ENCODE measurements around the gene TMEM53.
A peak's percentile ranks its signal among the peaks of the same experiment; 100 is the strongest.

The TMEM53 gene

GRCh38 chr1:44636083-44636687 lies 38.1 kb downstream of the TMEM53 start:
- H2BK120ac ChIP-seq (ENCODE audit: low read depth, low read length), result no peak overlapping the region
- H3K18ac ChIP-seq (ENCODE audit: low read length), result no peak overlapping the region
- no peak overlapping the region for H3K9ac ChIP-seq (ENCODE audit: low read length)
- no peak overlapping the region for H2BK5ac ChIP-seq (ENCODE audit: low read length)
- H3K79me2 ChIP-seq (ENCODE audit: control insufficient read depth, insufficient read depth, low read length), result peaks cover 9% of the 10 kb centered on the region
- no peak overlapping the region for H3K4me3 ChIP-seq (ENCODE audit: low read length)
- H3K23ac ChIP-seq (ENCODE audit: low read length), result no peak overlapping the region
- H2BK15ac ChIP-seq (replicated peaks; ENCODE audit: low read depth), result no peak overlapping the region
- H4K5ac ChIP-seq (ENCODE audit: low read length), result no peak overlapping the region
- DNase-seq, result no peak
- no peak overlapping the region for H4K8ac ChIP-seq (ENCODE audit: low read depth, low read length)
- H3K27me3 ChIP-seq (ENCODE audit: insufficient read depth, low read length, poor library complexity), result no peaks in the 10 kb centered on the region
- no peak overlapping the region for H2AK5ac ChIP-seq (ENCODE audit: low read length)
- H3K4ac ChIP-seq (ENCODE audit: low read depth, low read length), result no peak overlapping the region
- no peak overlapping the region for H3K27ac ChIP-seq (ENCODE audit: low read depth, low read length)
- H3K4me2 ChIP-seq (ENCODE audit: low read length), result no peak overlapping the region
- H3K79me1 ChIP-seq (ENCODE audit: low read length), result peaks cover 23% of the 10 kb centered on the region
- H3K4me1 ChIP-seq (ENCODE audit: control insufficient read depth, low read depth, low read length), result peaks cover 7% of the 10 kb centered on the region
- H3K56ac ChIP-seq (ENCODE audit: low read length), result no peak overlapping the region
- WGBS (ENCODE audit: extremely low coverage, insufficient coverage, low lambda C conversion rate), result no CpG with 5 or more reads among the region's 14 CpGs
- peaks cover 20% of the 10 kb centered on the region for H3K36me3 ChIP-seq (ENCODE audit: control insufficient read depth, insufficient read depth, low read length)

GRCh38 chr1:44635439-44635838 lies 38.8 kb downstream of the TMEM53 start:
- no CpG with 5 or more reads among the region's 9 CpGs for WGBS (ENCODE audit: extremely low coverage, insufficient coverage, low lambda C conversion rate)
- Histone ChIP-seq H2BK5ac (ENCODE audit: low read length) (no peak overlapping the region), H2AK5ac (ENCODE audit: low read length) (no peak overlapping the region), H2BK15ac (replicated peaks; ENCODE audit: low read depth) (no peak overlapping the region), H3K27ac (ENCODE audit: low read depth, low read length) (no peak overlapping the region), H3K79me2 (ENCODE audit: control insufficient read depth, insufficient read depth, low read length) (peaks cover 9% of the 10 kb centered on the region), H3K18ac (ENCODE audit: low read length) (no peak overlapping the region), H3K9ac (ENCODE audit: low read length) (no peak overlapping the region), H3K4me2 (ENCODE audit: low read length) (no peak overlapping the region), H3K23ac (ENCODE audit: low read length) (no peak overlapping the region), H4K8ac (ENCODE audit: low read depth, low read length) (no peak overlapping the region), H4K5ac (ENCODE audit: low read length) (no peak overlapping the region), H3K27me3 (ENCODE audit: insufficient read depth, low read length, poor library complexity) (no peaks in the 10 kb centered on the region), H3K36me3 (ENCODE audit: control insufficient read depth, insufficient read depth, low read length) (peaks cover 17% of the 10 kb centered on the region), H3K4me1 (ENCODE audit: control insufficient read depth, low read depth, low read length) (peaks cover 8% of the 10 kb centered on the region), H3K56ac (ENCODE audit: low read length) (no peak overlapping the region), H2BK120ac (ENCODE audit: low read depth, low read length) (no peak overlapping the region), H3K4ac (ENCODE audit: low read depth, low read length) (no peak overlapping the region), H3K4me3 (ENCODE audit: low read length) (no peak overlapping the region), H3K79me1 (ENCODE audit: low read length) (peaks cover 23% of the 10 kb centered on the region)
- no peak for DNase-seq

DNA sequence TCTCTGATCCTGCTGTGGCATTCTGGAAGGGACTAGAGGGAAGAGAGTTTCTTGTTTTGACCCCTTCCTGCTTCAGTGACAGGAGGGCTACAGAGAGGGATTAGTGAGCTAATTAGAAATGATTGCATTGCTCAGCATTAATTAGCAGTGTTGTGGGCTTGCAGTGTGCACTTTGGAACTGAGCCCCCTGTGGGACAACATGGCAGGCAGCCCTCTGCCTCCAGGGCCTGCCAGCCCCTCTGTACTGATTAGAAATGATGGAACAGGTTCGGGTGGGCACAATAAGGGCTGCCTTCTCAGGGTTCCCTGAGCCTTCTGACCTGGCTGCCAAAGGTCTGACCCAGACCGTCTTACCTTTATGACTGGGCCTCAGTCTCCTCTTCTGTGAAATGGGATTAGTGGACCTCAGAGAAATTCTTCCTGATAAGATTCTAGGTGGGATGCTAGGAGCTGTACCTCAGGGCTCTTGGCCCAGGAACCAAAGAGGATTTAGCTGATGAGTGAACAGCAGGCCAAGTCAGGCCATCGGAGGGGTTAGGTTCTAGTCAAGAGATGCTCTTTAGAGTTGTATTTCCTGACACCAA lies 39.6 kb downstream of the TMEM53 start:
- no peaks in the 10 kb centered on the region for H3K27me3 ChIP-seq (ENCODE audit: insufficient read depth, low read length, poor library complexity)
- H2BK15ac ChIP-seq (replicated peaks; ENCODE audit: low read depth), result no peak overlapping the region
- H3K4me1 ChIP-seq (ENCODE audit: control insufficient read depth, low read depth, low read length), result peaks cover 8% of the 10 kb centered on the region
- H2BK120ac ChIP-seq (ENCODE audit: low read depth, low read length), result no peak overlapping the region
- H4K8ac ChIP-seq (ENCODE audit: low read depth, low read length), result no peak overlapping the region
- H3K18ac ChIP-seq (ENCODE audit: low read length), result no peak overlapping the region
- no peak overlapping the region for H3K27ac ChIP-seq (ENCODE audit: low read depth, low read length)
- H2AK5ac ChIP-seq (ENCODE audit: low read length), result no peak overlapping the region
- no peak overlapping the region for H4K5ac ChIP-seq (ENCODE audit: low read length)
- H3K56ac ChIP-seq (ENCODE audit: low read length), result no peak overlapping the region
- peaks cover 17% of the 10 kb centered on the region for H3K36me3 ChIP-seq (ENCODE audit: control insufficient read depth, insufficient read depth, low read length)
- H3K79me1 ChIP-seq (ENCODE audit: low read length), result peaks cover 23% of the 10 kb centered on the region
- H3K79me2 ChIP-seq (ENCODE audit: control insufficient read depth, insufficient read depth, low read length), result peaks cover 9% of the 10 kb centered on the region
- no peak overlapping the region for H3K4me2 ChIP-seq (ENCODE audit: low read length)
- DNase-seq, result no peak
- H3K4ac ChIP-seq (ENCODE audit: low read depth, low read length), result no peak overlapping the region
- no peak overlapping the region for H3K23ac ChIP-seq (ENCODE audit: low read length)
- H3K4me3 ChIP-seq (ENCODE audit: low read length), result no peak overlapping the region
- no peak overlapping the region for H3K9ac ChIP-seq (ENCODE audit: low read length)
- no peak overlapping the region for H2BK5ac ChIP-seq (ENCODE audit: low read length)
- WGBS (ENCODE audit: extremely low coverage, insufficient coverage, low lambda C conversion rate), result no CpG with 5 or more reads among the region's 3 CpGs

- peak overlapping the region; percentile 67 for H3K27ac ChIP-seq (ENCODE audit: low read depth, low read length)
- no peak overlapping the region for H3K4ac ChIP-seq (ENCODE audit: low read depth, low read length)
- H3K4me1 ChIP-seq (ENCODE audit: control insufficient read depth, low read depth, low read length), result peaks cover 8% of the 10 kb centered on the region
- no peak overlapping the region for H2AK5ac ChIP-seq (ENCODE audit: low read length)
- H3K36me3 ChIP-seq (ENCODE audit: control insufficient read depth, insufficient read depth, low read length), result peaks cover 13% of the 10 kb centered on the region
- no peak overlapping the region for H4K5ac ChIP-seq (ENCODE audit: low read length)
- H3K4me2 ChIP-seq (ENCODE audit: low read length), result peak overlapping the region; percentile 63
- H2BK15ac ChIP-seq (replicated peaks; ENCODE audit: low read depth), result no peak overlapping the region
- H2BK5ac ChIP-seq (ENCODE audit: low read length), result no peak overlapping the region
- H3K4me3 ChIP-seq (ENCODE audit: low read length), result peak overlapping the region; percentile 43
- H3K79me2 ChIP-seq (ENCODE audit: control insufficient read depth, insufficient read depth, low read length), result peaks cover 9% of the 10 kb centered on the region
- peak overlapping the region; percentile 72 for H3K9ac ChIP-seq (ENCODE audit: low read length)
- H2BK120ac ChIP-seq (ENCODE audit: low read depth, low read length), result no peak overlapping the region
- H3K23ac ChIP-seq (ENCODE audit: low read length), result no peak overlapping the region
- no peaks in the 10 kb centered on the region for H3K27me3 ChIP-seq (ENCODE audit: insufficient read depth, low read length, poor library complexity)
- DNase-seq, result peak; percentile 85
- H3K79me1 ChIP-seq (ENCODE audit: low read length), result peaks cover 23% of the 10 kb centered on the region
- no CpG with 5 or more reads among the region's 9 CpGs for WGBS (ENCODE audit: extremely low coverage, insufficient coverage, low lambda C conversion rate)
- H4K8ac ChIP-seq (ENCODE audit: low read depth, low read length), result no peak overlapping the region
- H3K18ac ChIP-seq (ENCODE audit: low read length), result peak overlapping the region; percentile 75
- peak overlapping the region; percentile 87 for H3K56ac ChIP-seq (ENCODE audit: low read length)
Measured at GRCh38 chr1:44632598-44632997, 41.7 kb downstream of the TMEM53 start.

GRCh38 chr1:44631647-44632539 lies 42.4 kb downstream of the TMEM53 start:
- H2BK15ac ChIP-seq (replicated peaks; ENCODE audit: low read depth), result no peak overlapping the region
- H3K23ac ChIP-seq (ENCODE audit: low read length), result peak overlapping the region; percentile 37
- peaks cover 10% of the 10 kb centered on the region for H3K36me3 ChIP-seq (ENCODE audit: control insufficient read depth, insufficient read depth, low read length)
- WGBS (ENCODE audit: extremely low coverage, insufficient coverage, low lambda C conversion rate), result no CpG with 5 or more reads among the region's 88 CpGs
- H3K79me2 ChIP-seq (ENCODE audit: control insufficient read depth, insufficient read depth, low read length), result peaks cover 9% of the 10 kb centered on the region
- peak; percentile 93 for DNase-seq
- H3K27ac ChIP-seq (ENCODE audit: low read depth, low read length), result peak overlapping the region; percentile 98
- H3K4me2 ChIP-seq (ENCODE audit: low read length), result peak overlapping the region; percentile 70
- H4K5ac ChIP-seq (ENCODE audit: low read length), result no peak overlapping the region
- H3K4me3 ChIP-seq (ENCODE audit: low read length), result peak overlapping the region; percentile 57
- no peaks in the 10 kb centered on the region for H3K27me3 ChIP-seq (ENCODE audit: insufficient read depth, low read length, poor library complexity)
- H2BK5ac ChIP-seq (ENCODE audit: low read length), result peak overlapping the region; percentile 78
- H3K9ac ChIP-seq (ENCODE audit: low read length), result peak overlapping the region; percentile 89
- H2AK5ac ChIP-seq (ENCODE audit: low read length), result peak overlapping the region; percentile 71
- H3K18ac ChIP-seq (ENCODE audit: low read length), result peak overlapping the region; percentile 75
- H3K4ac ChIP-seq (ENCODE audit: low read depth, low read length), result peak overlapping the region; percentile 83
- H2BK120ac ChIP-seq (ENCODE audit: low read depth, low read length), result no peak overlapping the region
- H3K56ac ChIP-seq (ENCODE audit: low read length), result peak overlapping the region; percentile 94
- peak overlapping the region; percentile 99 for H4K8ac ChIP-seq (ENCODE audit: low read depth, low read length)
- H3K4me1 ChIP-seq (ENCODE audit: control insufficient read depth, low read depth, low read length), result peaks cover 8% of the 10 kb centered on the region
- H3K79me1 ChIP-seq (ENCODE audit: low read length), result peaks cover 23% of the 10 kb centered on the region
